IPS DF 4.7 (cell line): ENCODE results near the gene GORASP1.

Source experiments
- DNase-seq: peaks from one replicate; pipeline ENCODE4 v3.0.0-alpha.2; 2013; ENCODE audit warnings: low spot score; ENCODE audit errors: extremely low read depth

The GORASP1 gene

GRCh38 chr3:39103324-39103693 is 4.1 kb downstream of the GORASP1 start:
- no peak for DNase-seq

- no peak for DNase-seq
These were observed 4.7 kb downstream of the GORASP1 start for GRCh38 chr3:39102504-39103323.

- DNase-seq = no peak
These were observed 6.3 kb downstream of the GORASP1 start for GRCh38 chr3:39101022-39101689.

GRCh38 chr3:39100500-39100886 is 6.9 kb downstream of the GORASP1 start:
- no peak for DNase-seq

GRCh38 chr3:39099738-39100499 is 7.5 kb downstream of the GORASP1 start:
- no peak for DNase-seq

GRCh38 chr3:39099242-39099641 is 8.2 kb downstream of the GORASP1 start:
- DNase-seq = no peak

GRCh38 chr3:39098473-39099000 is 8.9 kb downstream of the GORASP1 start:
- DNase-seq = no peak

- DNase-seq = no peak
These were observed 9.5 kb downstream of the GORASP1 start for GRCh38 chr3:39097716-39098472.

GRCh38 chr3:39096775-39097174 is 10.7 kb downstream of the GORASP1 start:
- no peak for DNase-seq

- no peak for DNase-seq
These were observed 11.6 kb downstream of the GORASP1 start for GRCh38 chr3:39095778-39096177.

GRCh38 chr3:39094851-39095677 is 12.4 kb downstream of the GORASP1 start:
- no peak for DNase-seq

GRCh38 chr3:39090922-39091321 is 16.5 kb downstream of the GORASP1 start:
- no peak for DNase-seq

- DNase-seq = no peak
These were observed 18.5 kb downstream of the GORASP1 start for GRCh38 chr3:39088889-39089288.

GRCh38 chr3:39088456-39088855 is 19.0 kb downstream of the GORASP1 start:
- no peak for DNase-seq

- no peak for DNase-seq
These were observed 21.3 kb downstream of the GORASP1 start for GRCh38 chr3:39086144-39086543.

- DNase-seq = no peak
These were observed 24.6 kb downstream of the GORASP1 start for GRCh38 chr3:39082666-39083313.

- DNase-seq = no peak
These were observed 27.4 kb downstream of the GORASP1 start for GRCh38 chr3:39080026-39080425.

GRCh38 chr3:39079530-39079929 is 27.9 kb downstream of the GORASP1 start:
- DNase-seq = no peak

GRCh38 chr3:39075910-39076309 is 31.5 kb downstream of the GORASP1 start:
- no peak for DNase-seq

GRCh38 chr3:39068556-39068955 is 38.9 kb downstream of the GORASP1 start:
- no peak for DNase-seq
